GM12878 (cell line): ENCODE measurements around the gene ADAMTSL3. TPM values are rescaled to one million over a fixed set of nuclear protein-coding genes. Genes with fewer than 3 reads are reported as not detected.

ENCODE experiments used
- ATF7 ChIP-seq: fragments of 450-650 bp; IDR thresholded peaks from 2 replicates; pipeline ENCODE4 v1.6.1; 2016; ENCODE audit warnings: low read depth, mild to moderate bottlenecking
- BACH1 ChIP-seq: fragments of 450-650 bp; IDR thresholded peaks from 2 replicates; pipeline ENCODE4 v1.6.1; 2017; ENCODE audit warnings: mild to moderate bottlenecking, borderline replicate concordance
- BHLHE40 ChIP-seq, 2 experiments: fragments of 450-650 bp in 1 of 2; IDR thresholded peaks; 2 replicates each; pipeline ENCODE4 v1.6.1; 2011 to 2017; ENCODE audit warnings: low read depth in 2 of 2, borderline replicate concordance in 1 of 2, improper control_type of control experiment in 1 of 2, low read length in 1 of 2, mild to moderate bottlenecking in 1 of 2
- BMI1 ChIP-seq: fragments of 450-650 bp; IDR thresholded peaks from 2 replicates; pipeline ENCODE4 v1.6.1; 2016; ENCODE audit warnings: mild to moderate bottlenecking, moderate library complexity, borderline replicate concordance
- CHD4 ChIP-seq: fragments of 200-600 bp; sonication (generic); IDR thresholded peaks from 2 replicates; pipeline ENCODE4 v1.6.1; 2016; ENCODE audit warnings: mild to moderate bottlenecking
- FOXK2 ChIP-seq: fragments of 450-650 bp; IDR thresholded peaks from 2 replicates; pipeline ENCODE4 v1.6.1; 2017; ENCODE audit warnings: mild to moderate bottlenecking, moderate library complexity
- MEF2A ChIP-seq: IDR thresholded peaks from 2 replicates; pipeline ENCODE4 v1.6.1; 2011; ENCODE audit warnings: low read depth, mild to moderate bottlenecking, low read length, moderate library complexity; ENCODE audit not compliant: insufficient read depth
- MEF2B ChIP-seq: fragments of 450-650 bp; IDR thresholded peaks from 2 replicates; pipeline ENCODE4 v1.6.1; 2018; ENCODE audit warnings: mild to moderate bottlenecking, moderate library complexity; ENCODE audit not compliant: partially characterized antibody, poor library complexity, severe bottlenecking
- MTA3 ChIP-seq: IDR thresholded peaks from 2 replicates; pipeline ENCODE4 v1.6.1; 2012; ENCODE audit warnings: low read length, inconsistent platforms, borderline replicate concordance
- MYB ChIP-seq: fragments of 150-350 bp; IDR thresholded peaks from 2 replicates; pipeline ENCODE4 v1.6.1; 2014; ENCODE audit warnings: mild to moderate bottlenecking, low read depth, low read length, borderline replicate concordance
- NR2C2 ChIP-seq: IDR thresholded peaks from 2 replicates; pipeline ENCODE4 v1.6.1; 2011; ENCODE audit warnings: borderline replicate concordance, low read depth; ENCODE audit not compliant: control insufficient read depth, insufficient read length
- NR2F1 ChIP-seq: fragments of 450-650 bp; conservative IDR thresholded peaks from 2 replicates; pipeline ENCODE4 v1.6.1; 2017; ENCODE audit warnings: mild to moderate bottlenecking
- PAX5 ChIP-seq: IDR thresholded peaks from 2 replicates; pipeline ENCODE4 v1.6.1; 2011; ENCODE audit warnings: low read depth, low read length, borderline replicate concordance
- RAD51 ChIP-seq: fragments of 450-650 bp; IDR thresholded peaks from 2 replicates; pipeline ENCODE4 v1.6.1; 2016; ENCODE audit warnings: moderate library complexity, mild to moderate bottlenecking, inconsistent platforms
- RCOR1 ChIP-seq: conservative IDR thresholded peaks from 2 replicates; pipeline ENCODE4 v1.6.1; 2012; ENCODE audit warnings: low read depth, low read length, improper control_type of control experiment
- RELA ChIP-seq: fragments of 450-650 bp; IDR thresholded peaks from 2 replicates; pipeline ENCODE4 v1.8.0; 2014; ENCODE audit warnings: borderline replicate concordance; ENCODE audit not compliant: partially characterized antibody
- RUNX3 ChIP-seq: IDR thresholded peaks from 2 replicates; pipeline ENCODE4 v1.6.1; 2012; ENCODE audit warnings: low read length, inconsistent platforms
- SPI1 ChIP-seq: IDR thresholded peaks from 2 replicates; pipeline ENCODE4 v1.6.1; 2011; ENCODE audit warnings: low read depth, mild to moderate bottlenecking, low read length, moderate library complexity, borderline replicate concordance; ENCODE audit not compliant: insufficient read depth
- SREBF2 ChIP-seq: IDR thresholded peaks from 2 replicates; pipeline ENCODE4 v1.6.1; 2012; ENCODE audit warnings: mild to moderate bottlenecking, low read length
- STAT1 ChIP-seq: fragments of 450-650 bp; conservative IDR thresholded peaks from 2 replicates; pipeline ENCODE4 v1.6.1; 2014; ENCODE audit warnings: antibody characterized with exemption, mild to moderate bottlenecking
- YY1 ChIP-seq: IDR thresholded peaks from 2 replicates; pipeline ENCODE4 v1.6.1; 2011; ENCODE audit warnings: low read depth, mild to moderate bottlenecking, low read length
- ZNF207 ChIP-seq: fragments of 450-650 bp; IDR thresholded peaks from 2 replicates; pipeline ENCODE4 v1.6.1; 2014; ENCODE audit warnings: antibody characterized with exemption, mild to moderate bottlenecking, borderline replicate concordance
- ZNF24 ChIP-seq: fragments of 450-650 bp; IDR thresholded peaks from 2 replicates; pipeline ENCODE4 v1.6.1; 2017; ENCODE audit warnings: antibody characterized with exemption, mild to moderate bottlenecking
- polyA plus RNA-seq, 11 experiments: library from polyadenylated mRNA; depleted of rRNA in 4 of 11; unstranded in 6 of 11; stranded (reverse) in 5 of 11; fragments of >200 nt; fragmentation: Nextera tagmentation in 4 of 11; fragmentation: Illumina TruSeq in 1 of 11; extraction: Ambion mirVana in 4 of 11; extraction: Trizol in 1 of 11; gene quantifications; 1 replicate in 1 of 11; 2 replicates in 10 of 11; pipeline versions ENCODE4 v1.2.1 to v1.2.3, GENCODE V29; 2011 to 2016; ENCODE audit warnings: inconsistent platforms in 2 of 11, missing spikeins in 2 of 11, low read depth in 1 of 11
- total RNA-seq, 4 experiments: library from RNA; depleted of rRNA in 3 of 4; stranded (reverse); fragments of >200 nt in 3 of 4; fragmentation: Illumina TruSeq in 1 of 4; extraction: Trizol in 1 of 4; gene quantifications; 2 replicates each; pipeline versions ENCODE4 v1.2.1 to v1.2.3, GENCODE V29; 2013 to 2021
- TF ChIP-seq, protein P1 (sequence below): fragments of 450-650 bp; IDR thresholded peaks from 2 replicates; pipeline ENCODE4 v1.6.1; 2018; ENCODE audit warnings: borderline replicate concordance, mild to moderate bottlenecking; ENCODE audit not compliant: partially characterized antibody
- TF ChIP-seq, protein P2 (sequence below): fragments of 450-650 bp; IDR thresholded peaks from 2 replicates; pipeline ENCODE4 v1.6.1; 2016; ENCODE audit warnings: mild to moderate bottlenecking
- TF ChIP-seq, protein P3 (sequence below): IDR thresholded peaks from 2 replicates; pipeline ENCODE4 v1.6.1; 2012; ENCODE audit warnings: low read depth, low read length, improper control_type of control experiment

The ADAMTSL3 gene
- total and polyA plus RNA-seq, 10 of the 15 experiments (the other 5 are each of a cell fraction or from before 2014, with no cell fraction given), result 0.01 to 0.28 (median 0.13) TPM

DNA sequence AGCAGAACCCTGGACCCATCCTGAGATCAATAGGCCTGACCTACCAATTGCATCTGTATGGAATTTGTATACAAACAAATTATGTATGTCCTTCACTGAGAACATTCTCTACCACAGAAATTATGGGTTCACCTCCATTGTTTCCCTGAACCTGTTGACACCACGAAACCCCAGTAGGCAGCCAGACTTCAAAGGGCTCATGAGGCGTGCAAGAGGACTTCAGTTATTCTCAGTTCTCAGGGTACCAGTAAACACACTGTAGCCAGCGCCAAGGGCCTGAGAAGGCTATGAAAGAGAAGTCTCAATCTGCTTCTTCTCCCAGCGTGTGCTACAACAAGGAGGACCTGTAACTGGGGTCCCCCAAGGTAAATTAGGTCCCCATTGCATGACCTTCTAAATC lies 326.7 kb downstream of the ADAMTSL3 start (continued):
- TF ChIP-seq ZNF24 (peak; percentile 76; the same call in 1 of the 2 replicates), YY1 (0 out of 2 replicates have a peak, but pooled peaks have one; percentile 34), BHLHE40 (IDR thresholded peaks at IDR 0.05; ENCODE audit: borderline replicate concordance in 1 of 2, low read depth in 2 of 2, low read length in 1 of 2) (0 out of 4 replicates have a peak, but pooled peaks of 1 of the 2 experiments have one; percentile 6), BMI1 (no peak), RUNX3 (peak; percentile 62), ATF7 (no peak), NR2F1 (no peak), NR2C2 (no peak), STAT1 (no peak), ZNF207 (no peak), RCOR1 (no peak), RELA (no peak), MEF2A (no peak), SPI1 (no peak), MEF2B (no peak), CHD4 (no peak), FOXK2 (no peak), RAD51 (no peak), SREBF2 (no peak), MYB (no peak), BACH1 (no peak), MTA3 (no peak; the same call in 1 of the 2 replicates), PAX5 (peak; percentile 99)
- TF ChIP-seq, protein P1, sequence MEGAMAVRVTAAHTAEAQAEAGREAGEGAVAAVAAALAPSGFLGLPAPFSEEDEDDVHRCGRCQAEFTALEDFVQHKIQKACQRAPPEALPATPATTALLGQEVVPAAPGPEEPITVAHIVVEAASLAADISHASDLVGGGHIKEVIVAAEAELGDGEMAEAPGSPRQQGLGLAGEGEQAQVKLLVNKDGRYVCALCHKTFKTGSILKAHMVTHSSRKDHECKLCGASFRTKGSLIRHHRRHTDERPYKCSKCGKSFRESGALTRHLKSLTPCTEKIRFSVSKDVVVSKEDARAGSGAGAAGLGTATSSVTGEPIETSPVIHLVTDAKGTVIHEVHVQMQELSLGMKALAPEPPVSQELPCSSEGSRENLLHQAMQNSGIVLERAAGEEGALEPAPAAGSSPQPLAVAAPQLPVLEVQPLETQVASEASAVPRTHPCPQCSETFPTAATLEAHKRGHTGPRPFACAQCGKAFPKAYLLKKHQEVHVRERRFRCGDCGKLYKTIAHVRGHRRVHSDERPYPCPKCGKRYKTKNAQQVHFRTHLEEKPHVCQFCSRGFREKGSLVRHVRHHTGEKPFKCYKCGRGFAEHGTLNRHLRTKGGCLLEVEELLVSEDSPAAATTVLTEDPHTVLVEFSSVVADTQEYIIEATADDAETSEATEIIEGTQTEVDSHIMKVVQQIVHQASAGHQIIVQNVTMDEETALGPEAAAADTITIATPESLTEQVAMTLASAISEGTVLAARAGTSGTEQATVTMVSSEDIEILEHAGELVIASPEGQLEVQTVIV, result no peak
- TF ChIP-seq, protein P2, sequence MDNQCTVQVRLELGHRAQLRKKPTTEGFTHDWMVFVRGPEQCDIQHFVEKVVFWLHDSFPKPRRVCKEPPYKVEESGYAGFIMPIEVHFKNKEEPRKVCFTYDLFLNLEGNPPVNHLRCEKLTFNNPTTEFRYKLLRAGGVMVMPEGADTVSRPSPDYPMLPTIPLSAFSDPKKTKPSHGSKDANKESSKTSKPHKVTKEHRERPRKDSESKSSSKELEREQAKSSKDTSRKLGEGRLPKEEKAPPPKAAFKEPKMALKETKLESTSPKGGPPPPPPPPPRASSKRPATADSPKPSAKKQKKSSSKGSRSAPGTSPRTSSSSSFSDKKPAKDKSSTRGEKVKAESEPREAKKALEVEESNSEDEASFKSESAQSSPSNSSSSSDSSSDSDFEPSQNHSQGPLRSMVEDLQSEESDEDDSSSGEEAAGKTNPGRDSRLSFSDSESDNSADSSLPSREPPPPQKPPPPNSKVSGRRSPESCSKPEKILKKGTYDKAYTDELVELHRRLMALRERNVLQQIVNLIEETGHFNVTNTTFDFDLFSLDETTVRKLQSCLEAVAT, result no peak
- TF ChIP-seq, protein P3, sequence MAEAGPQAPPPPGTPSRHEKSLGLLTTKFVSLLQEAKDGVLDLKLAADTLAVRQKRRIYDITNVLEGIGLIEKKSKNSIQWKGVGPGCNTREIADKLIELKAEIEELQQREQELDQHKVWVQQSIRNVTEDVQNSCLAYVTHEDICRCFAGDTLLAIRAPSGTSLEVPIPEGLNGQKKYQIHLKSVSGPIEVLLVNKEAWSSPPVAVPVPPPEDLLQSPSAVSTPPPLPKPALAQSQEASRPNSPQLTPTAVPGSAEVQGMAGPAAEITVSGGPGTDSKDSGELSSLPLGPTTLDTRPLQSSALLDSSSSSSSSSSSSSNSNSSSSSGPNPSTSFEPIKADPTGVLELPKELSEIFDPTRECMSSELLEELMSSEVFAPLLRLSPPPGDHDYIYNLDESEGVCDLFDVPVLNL, result no peak
